DMS53 (cell line): ENCODE measurements around the gene ARRDC5.
"Not testable (repeated sequence)": the region's sequence is repeated elsewhere in the genome, so short reads cannot be mapped to it uniquely, and the experiment has no call there.

Experiments used
- DNase-seq: peaks from one replicate; lab custom pipeline; 2025; lab: John Stamatoyannopoulos, UW

ARRDC5 gene

GRCh38 chr19:4902796-4903195 is at the start of gene ARRDC5:
ARRDC5 (minus strand) TSS chr19:4902896; CDS start chr19:4902825, 71 bp downstream.
- no peak for DNase-seq

- no peak for DNase-seq
Observed at GRCh38 chr19:4951656-4952055, 49.0 kb upstream of the ARRDC5 start.

GRCh38 chr19:4950650-4951049 is 48.0 kb upstream of the ARRDC5 start:
- DNase-seq = not testable (repeated sequence)

- not testable (repeated sequence) for DNase-seq
Observed at GRCh38 chr19:4941638-4942169, 39.0 kb upstream of the ARRDC5 start.

GRCh38 chr19:4939466-4939865 is 36.8 kb upstream of the ARRDC5 start:
- DNase-seq = no peak

GRCh38 chr19:4938461-4938860 is 35.8 kb upstream of the ARRDC5 start:
- peak; percentile 11 for DNase-seq

GRCh38 chr19:4937060-4937459 is 34.4 kb upstream of the ARRDC5 start:
- DNase-seq = no peak

GRCh38 chr19:4935444-4935843 is 32.7 kb upstream of the ARRDC5 start:
- no peak for DNase-seq

GRCh38 chr19:4933528-4933927 is 30.8 kb upstream of the ARRDC5 start:
- DNase-seq = no peak

- DNase-seq = no peak
Observed at GRCh38 chr19:4932711-4933110, 30.0 kb upstream of the ARRDC5 start.

- no peak for DNase-seq
Observed at GRCh38 chr19:4930664-4931063, 28.0 kb upstream of the ARRDC5 start.

GRCh38 chr19:4929186-4929585 is 26.5 kb upstream of the ARRDC5 start:
- DNase-seq = no peak

- DNase-seq = no peak
Observed at GRCh38 chr19:4923276-4923747, 20.6 kb upstream of the ARRDC5 start.

- DNase-seq = no peak
Observed at GRCh38 chr19:4922530-4923275, 20.0 kb upstream of the ARRDC5 start.

- no peak for DNase-seq
Observed at GRCh38 chr19:4916292-4917082, 13.8 kb upstream of the ARRDC5 start.

- DNase-seq = peak; percentile 51
Observed at GRCh38 chr19:4914736-4915501, 12.2 kb upstream of the ARRDC5 start.

GRCh38 chr19:4913996-4914735 is 11.5 kb upstream of the ARRDC5 start:
- no peak for DNase-seq

- peak; percentile 40 for DNase-seq
Observed at GRCh38 chr19:4911786-4912672, 9.3 kb upstream of the ARRDC5 start.

- DNase-seq = no peak
Observed at GRCh38 chr19:4911314-4911713, 8.6 kb upstream of the ARRDC5 start.

GRCh38 chr19:4910594-4911281 is 8.0 kb upstream of the ARRDC5 start:
- peak; percentile 52 for DNase-seq
